IPS-NIHi7 (cell line): ENCODE results near the gene DTNA.
A peak's percentile ranks its signal among the peaks of the same experiment; 100 is the strongest.
"Not testable (repeated sequence)": the region's sequence is repeated elsewhere in the genome, so short reads cannot be mapped to it uniquely, and the experiment has no call there.

Experiments used
- DNase-seq: peaks from one replicate; pipeline ENCODE4 v3.0.0; 2012; ENCODE audit warnings: mixed read lengths; ENCODE audit errors: extremely low spot score

Gene DTNA

GRCh38 chr18:34725737-34726136 lies 15.6 kb downstream of the DTNA start:
- DNase-seq, result not testable (repeated sequence)

- no peak for DNase-seq
These were observed 16.3 kb downstream of the DTNA start for GRCh38 chr18:34726286-34727004.

- peak; percentile 73 for DNase-seq
These were observed 19.2 kb downstream of the DTNA start for GRCh38 chr18:34729264-34729663.

- no peak for DNase-seq
These were observed 19.8 kb downstream of the DTNA start for GRCh38 chr18:34729740-34730355.

- DNase-seq, result no peak
These were observed 20.7 kb downstream of the DTNA start for GRCh38 chr18:34730774-34731173.

GRCh38 chr18:34734056-34734455 lies 24.0 kb downstream of the DTNA start:
- no peak for DNase-seq

GRCh38 chr18:34734526-34734925 lies 24.4 kb downstream of the DTNA start:
- DNase-seq, result not testable (repeated sequence)

- no peak for DNase-seq
These were observed 28.2 kb downstream of the DTNA start for GRCh38 chr18:34738175-34738894.

GRCh38 chr18:34740101-34740500 lies 30.0 kb downstream of the DTNA start:
- DNase-seq, result no peak

GRCh38 chr18:34740724-34741123 lies 30.6 kb downstream of the DTNA start:
- no peak for DNase-seq

- no peak for DNase-seq
These were observed 31.3 kb downstream of the DTNA start for GRCh38 chr18:34741401-34741800.

- no peak for DNase-seq
These were observed 32.8 kb downstream of the DTNA start for GRCh38 chr18:34742891-34743341.

- no peak for DNase-seq
These were observed 34.5 kb downstream of the DTNA start for GRCh38 chr18:34744569-34744968.

GRCh38 chr18:34746614-34747013 lies 36.5 kb downstream of the DTNA start:
- no peak for DNase-seq

- no peak for DNase-seq
These were observed 39.6 kb downstream of the DTNA start for GRCh38 chr18:34749721-34750120.

- no peak for DNase-seq
These were observed 42.0 kb downstream of the DTNA start for GRCh38 chr18:34752056-34752455.

GRCh38 chr18:34754300-34754699 lies 44.2 kb downstream of the DTNA start:
- DNase-seq, result no peak

- no peak for DNase-seq
These were observed 47.6 kb downstream of the DTNA start for GRCh38 chr18:34757666-34758065.

- DNase-seq, result peak; percentile 17
These were observed 48.4 kb downstream of the DTNA start for GRCh38 chr18:34758378-34758948.

GRCh38 chr18:34760444-34760843 lies 50.3 kb downstream of the DTNA start:
- DNase-seq, result no peak

- no peak for DNase-seq
These were observed 54.4 kb downstream of the DTNA start for GRCh38 chr18:34764451-34764850.

- no peak for DNase-seq
These were observed 57.5 kb downstream of the DTNA start for GRCh38 chr18:34767601-34768027.
